ENCODE data around the gene ADRB1. TPM values are rescaled to one million over a fixed set of nuclear protein-coding genes. Genes with fewer than 3 reads are reported as not detected.

ADRB1 gene
- total RNA-seq, 1 donor from 2014 or later = 35.6 TPM

DNA sequence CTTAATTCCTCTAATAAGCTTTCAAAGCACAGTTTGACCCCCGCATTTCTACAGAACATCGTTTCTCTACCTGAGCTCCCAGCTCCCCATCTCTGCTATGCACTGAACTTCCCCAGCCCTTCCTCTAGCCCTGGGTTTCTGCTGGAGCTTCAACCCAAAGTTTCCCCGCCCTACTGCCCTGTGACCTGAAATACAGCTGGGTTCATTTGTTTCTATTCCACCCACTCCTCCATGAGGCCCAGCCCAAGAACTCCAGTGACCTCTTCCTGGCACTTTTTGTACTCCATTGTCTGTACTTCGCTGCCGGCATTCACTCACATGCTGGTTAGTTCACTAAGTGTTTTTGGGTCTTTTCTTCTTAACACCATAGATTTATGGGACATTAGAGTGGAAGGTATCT is 35.8 kb downstream of the ADRB1 start:
- Histone ChIP-seq H3K4me3 (no peak overlapping the region), H3K36me3 (no peaks in the 10 kb centered on the region), H3K27me3 (ENCODE audit: low read depth) (no peaks in the 10 kb centered on the region), H3K27ac (no peak overlapping the region), H3K4me1 (no peaks in the 10 kb centered on the region), H3K9me3 (no peaks in the 10 kb centered on the region)
- TF ChIP-seq CTCF (IDR thresholded peaks at IDR 0.05) = no peak
- DNase-seq (no peak), ATAC-seq (peak in 1 of 2 donors; percentile 38)
- intact Hi-C loops (cut with DNase I) = no loop called here

GRCh38 chr10:114081911-114082583 is 38.4 kb downstream of the ADRB1 start:
- H3K4me3 ChIP-seq = no peak overlapping the region
- H3K27ac ChIP-seq = no peak overlapping the region
- DNase-seq (no peak), ATAC-seq (peak in 1 of 2 donors; percentile 82)
- intact Hi-C loops (cut with DNase I) = no loop called here
- no peaks in the 10 kb centered on the region for H3K4me1 ChIP-seq
- H3K9me3 ChIP-seq = no peaks in the 10 kb centered on the region
- no peaks in the 10 kb centered on the region for H3K27me3 ChIP-seq (ENCODE audit: low read depth)
- no peaks in the 10 kb centered on the region for H3K36me3 ChIP-seq
- TF ChIP-seq CTCF (IDR thresholded peaks at IDR 0.05) = no peak

DNA sequence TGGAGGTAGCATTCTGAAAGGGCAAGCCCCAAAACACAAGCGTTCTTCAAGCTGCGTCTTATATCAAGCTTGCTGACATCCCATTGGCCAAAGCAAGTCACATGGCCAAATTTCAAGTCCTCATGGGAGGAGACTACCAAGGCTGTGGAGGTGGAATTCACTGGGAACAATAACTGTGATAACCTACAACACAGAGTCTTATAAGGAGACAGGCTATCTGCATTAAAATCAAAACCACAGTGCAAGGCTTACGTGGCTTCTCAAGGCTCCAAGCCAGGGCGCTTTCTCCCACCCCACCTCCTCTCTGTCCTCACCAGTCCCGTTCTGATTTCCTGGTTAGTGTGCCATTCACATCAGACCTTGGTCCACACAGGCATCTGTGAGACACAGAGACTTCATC is 39.4 kb downstream of the ADRB1 start:
- Histone ChIP-seq H3K36me3 (no peaks in the 10 kb centered on the region), H3K27ac (no peak overlapping the region), H3K4me3 (no peak overlapping the region), H3K9me3 (no peaks in the 10 kb centered on the region), H3K4me1 (no peaks in the 10 kb centered on the region), H3K27me3 (ENCODE audit: low read depth) (no peaks in the 10 kb centered on the region)
- DNase-seq (no peak), ATAC-seq (no peak)
- intact Hi-C loops (cut with DNase I) = no loop called here
- no peak for TF ChIP-seq CTCF (IDR thresholded peaks at IDR 0.05)

DNA sequence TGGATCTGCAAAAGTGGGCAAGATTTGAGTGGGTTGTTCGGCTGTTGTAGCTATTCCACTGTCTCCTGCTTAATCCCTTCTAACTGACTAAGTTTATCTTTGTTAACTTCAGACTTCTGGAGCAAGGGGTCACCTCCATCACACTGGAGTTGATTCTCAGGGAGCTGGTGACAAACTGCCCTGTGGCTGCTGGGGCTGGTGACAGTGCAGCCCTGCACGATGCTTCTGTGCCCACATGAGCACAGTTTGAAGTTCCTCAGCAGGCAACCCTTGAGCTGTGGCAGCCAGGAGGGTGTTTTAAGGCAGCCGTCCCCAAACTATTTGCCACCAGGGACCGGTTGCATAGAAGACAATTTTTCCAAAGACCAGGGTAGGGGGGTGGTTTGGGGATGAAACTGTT is 40.5 kb downstream of the ADRB1 start:
- Histone ChIP-seq H3K4me1 (no peaks in the 10 kb centered on the region), H3K27me3 (ENCODE audit: low read depth) (no peaks in the 10 kb centered on the region), H3K36me3 (no peaks in the 10 kb centered on the region), H3K4me3 (no peak overlapping the region), H3K27ac (no peak overlapping the region), H3K9me3 (no peaks in the 10 kb centered on the region)
- no peak for ATAC-seq
- intact Hi-C loops (cut with DNase I) = no loop called here
- no peak for DNase-seq
- TF ChIP-seq CTCF (IDR thresholded peaks at IDR 0.05) = no peak

- no peak overlapping the region for H3K4me3 ChIP-seq
- H3K27ac ChIP-seq = no peak overlapping the region
- no peaks in the 10 kb centered on the region for H3K27me3 ChIP-seq (ENCODE audit: low read depth)
- intact Hi-C loops (cut with DNase I) = no loop called here
- no peaks in the 10 kb centered on the region for H3K4me1 ChIP-seq
- ATAC-seq (no peak), DNase-seq (no peak)
- no peaks in the 10 kb centered on the region for H3K36me3 ChIP-seq
- TF ChIP-seq CTCF (IDR thresholded peaks at IDR 0.05) = no peak
- H3K9me3 ChIP-seq = no peaks in the 10 kb centered on the region
Measured at GRCh38 chr10:114087255-114087654, 43.6 kb downstream of the ADRB1 start.
